ENCODE results near the gene DNAAF2.
"Not testable (repeated sequence)": the region's sequence is repeated elsewhere in the genome, so short reads cannot be mapped to it uniquely, and the experiment has no call there.

DNAAF2 gene, protein sequence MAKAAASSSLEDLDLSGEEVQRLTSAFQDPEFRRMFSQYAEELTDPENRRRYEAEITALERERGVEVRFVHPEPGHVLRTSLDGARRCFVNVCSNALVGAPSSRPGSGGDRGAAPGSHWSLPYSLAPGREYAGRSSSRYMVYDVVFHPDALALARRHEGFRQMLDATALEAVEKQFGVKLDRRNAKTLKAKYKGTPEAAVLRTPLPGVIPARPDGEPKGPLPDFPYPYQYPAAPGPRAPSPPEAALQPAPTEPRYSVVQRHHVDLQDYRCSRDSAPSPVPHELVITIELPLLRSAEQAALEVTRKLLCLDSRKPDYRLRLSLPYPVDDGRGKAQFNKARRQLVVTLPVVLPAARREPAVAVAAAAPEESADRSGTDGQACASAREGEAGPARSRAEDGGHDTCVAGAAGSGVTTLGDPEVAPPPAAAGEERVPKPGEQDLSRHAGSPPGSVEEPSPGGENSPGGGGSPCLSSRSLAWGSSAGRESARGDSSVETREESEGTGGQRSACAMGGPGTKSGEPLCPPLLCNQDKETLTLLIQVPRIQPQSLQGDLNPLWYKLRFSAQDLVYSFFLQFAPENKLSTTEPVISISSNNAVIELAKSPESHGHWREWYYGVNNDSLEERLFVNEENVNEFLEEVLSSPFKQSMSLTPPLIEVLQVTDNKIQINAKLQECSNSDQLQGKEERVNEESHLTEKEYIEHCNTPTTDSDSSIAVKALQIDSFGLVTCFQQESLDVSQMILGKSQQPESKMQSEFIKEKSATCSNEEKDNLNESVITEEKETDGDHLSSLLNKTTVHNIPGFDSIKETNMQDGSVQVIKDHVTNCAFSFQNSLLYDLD

DNA sequence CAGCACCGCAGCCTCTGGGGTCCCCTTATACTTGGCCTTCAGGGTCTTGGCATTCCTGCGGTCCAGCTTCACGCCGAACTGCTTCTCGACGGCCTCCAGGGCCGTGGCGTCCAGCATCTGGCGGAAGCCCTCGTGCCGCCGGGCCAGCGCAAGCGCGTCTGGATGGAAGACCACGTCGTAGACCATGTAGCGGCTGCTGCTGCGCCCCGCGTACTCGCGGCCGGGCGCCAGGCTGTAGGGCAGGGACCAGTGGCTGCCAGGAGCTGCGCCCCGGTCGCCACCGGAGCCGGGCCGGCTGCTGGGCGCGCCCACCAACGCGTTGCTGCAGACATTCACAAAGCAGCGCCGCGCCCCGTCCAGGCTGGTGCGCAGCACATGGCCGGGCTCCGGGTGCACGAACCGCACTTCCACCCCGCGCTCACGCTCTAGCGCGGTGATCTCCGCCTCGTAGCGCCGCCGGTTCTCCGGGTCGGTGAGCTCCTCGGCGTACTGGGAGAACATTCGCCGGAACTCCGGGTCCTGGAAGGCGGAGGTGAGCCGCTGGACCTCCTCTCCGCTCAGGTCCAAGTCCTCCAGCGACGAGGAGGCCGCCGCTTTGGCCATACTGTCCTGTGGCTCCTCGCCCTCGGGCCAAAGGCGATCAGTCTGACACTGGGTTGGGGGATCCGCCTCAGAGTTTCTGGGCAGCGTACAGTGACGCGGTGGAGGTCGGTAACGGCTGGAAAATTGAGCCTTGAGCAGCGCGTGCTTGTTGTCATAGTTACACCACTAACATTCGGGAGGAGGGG lies at the start of gene DNAAF2:
TSS of gene DNAAF2 (minus strand) at position 698 of the 788 bp plus-strand sequence. CDS start at position 603, 95 bp downstream.
- peak; percentile 69 for DNase-seq

DNA sequence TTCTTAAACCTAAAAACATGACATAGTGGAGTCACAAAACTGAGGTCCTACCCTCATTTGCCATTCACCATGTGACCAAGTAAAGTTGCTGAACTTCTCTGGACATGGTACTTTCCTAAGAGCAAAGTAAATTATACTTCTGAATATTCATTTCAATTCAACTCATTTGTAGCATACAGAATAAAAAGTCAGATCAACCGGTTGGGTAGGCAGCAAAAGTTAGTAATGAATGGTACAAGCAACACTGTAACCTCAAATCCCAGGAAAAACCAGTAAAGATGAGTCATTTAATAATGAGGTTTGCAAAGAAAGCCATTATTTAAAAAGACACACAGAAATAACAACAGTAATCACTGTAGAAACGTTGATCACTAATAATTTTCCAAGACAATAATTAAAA lies 44.2 kb upstream of the DNAAF2 start:
- peak; percentile 3 for DNase-seq

DNA sequence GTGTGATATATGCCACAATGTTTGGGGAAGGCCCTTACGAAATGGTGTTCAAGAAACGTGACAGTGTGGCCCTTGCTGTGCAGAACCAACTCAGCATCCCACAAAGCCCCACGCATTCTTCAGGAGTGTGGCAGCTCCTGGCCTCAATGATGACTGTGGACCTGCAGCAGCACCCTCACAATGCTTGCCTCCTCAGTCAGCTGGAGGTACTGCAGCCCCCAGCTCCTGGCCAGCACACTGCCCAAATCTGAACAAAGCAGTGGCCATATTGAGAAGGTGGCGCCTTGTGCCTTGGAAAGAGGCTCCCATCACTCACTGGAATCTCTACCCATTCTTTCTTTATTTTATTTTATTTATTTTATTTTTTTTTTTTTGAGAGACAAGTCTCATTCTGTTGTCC lies 42.6 kb upstream of the DNAAF2 start:
- DNase-seq, result no peak

DNA sequence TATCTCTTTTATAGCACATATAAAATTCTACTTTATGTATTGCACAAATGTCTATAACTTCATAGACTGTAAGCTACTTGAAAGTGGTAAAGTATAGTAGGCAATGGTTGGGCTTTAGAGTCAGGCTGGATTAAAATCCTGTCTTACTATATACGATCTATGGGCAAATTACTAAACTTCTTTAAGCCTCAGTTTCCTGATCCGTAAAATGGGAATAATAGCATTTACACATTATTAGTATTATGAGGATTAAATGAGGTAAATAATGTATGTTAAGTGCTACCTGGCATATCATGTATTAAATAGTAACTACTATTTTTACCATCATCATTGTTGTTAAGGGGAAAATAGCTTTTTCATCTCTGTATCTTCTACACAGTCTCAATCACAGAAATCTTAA lies 38.5 kb upstream of the DNAAF2 start:
- no peak for DNase-seq

DNA sequence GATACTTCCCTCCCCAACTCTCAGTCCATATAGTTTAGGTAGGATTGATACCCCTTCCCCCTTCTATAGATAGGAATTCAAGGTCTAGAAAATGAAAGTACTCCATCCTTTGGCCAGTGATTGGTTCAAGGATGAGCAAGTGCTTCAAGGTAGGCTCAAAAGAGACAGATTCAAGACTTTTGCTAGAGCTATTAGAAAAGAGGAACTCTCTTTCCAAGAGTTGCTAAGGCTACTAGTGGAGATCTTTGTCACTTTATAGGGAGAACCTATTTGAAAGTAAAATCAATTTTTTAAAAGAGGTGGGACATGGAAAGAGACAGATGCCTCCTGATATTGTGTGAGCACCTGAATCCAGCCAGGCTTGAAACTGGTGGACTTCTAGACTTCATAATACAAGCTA lies 35.4 kb upstream of the DNAAF2 start:
- no peak for DNase-seq

DNA sequence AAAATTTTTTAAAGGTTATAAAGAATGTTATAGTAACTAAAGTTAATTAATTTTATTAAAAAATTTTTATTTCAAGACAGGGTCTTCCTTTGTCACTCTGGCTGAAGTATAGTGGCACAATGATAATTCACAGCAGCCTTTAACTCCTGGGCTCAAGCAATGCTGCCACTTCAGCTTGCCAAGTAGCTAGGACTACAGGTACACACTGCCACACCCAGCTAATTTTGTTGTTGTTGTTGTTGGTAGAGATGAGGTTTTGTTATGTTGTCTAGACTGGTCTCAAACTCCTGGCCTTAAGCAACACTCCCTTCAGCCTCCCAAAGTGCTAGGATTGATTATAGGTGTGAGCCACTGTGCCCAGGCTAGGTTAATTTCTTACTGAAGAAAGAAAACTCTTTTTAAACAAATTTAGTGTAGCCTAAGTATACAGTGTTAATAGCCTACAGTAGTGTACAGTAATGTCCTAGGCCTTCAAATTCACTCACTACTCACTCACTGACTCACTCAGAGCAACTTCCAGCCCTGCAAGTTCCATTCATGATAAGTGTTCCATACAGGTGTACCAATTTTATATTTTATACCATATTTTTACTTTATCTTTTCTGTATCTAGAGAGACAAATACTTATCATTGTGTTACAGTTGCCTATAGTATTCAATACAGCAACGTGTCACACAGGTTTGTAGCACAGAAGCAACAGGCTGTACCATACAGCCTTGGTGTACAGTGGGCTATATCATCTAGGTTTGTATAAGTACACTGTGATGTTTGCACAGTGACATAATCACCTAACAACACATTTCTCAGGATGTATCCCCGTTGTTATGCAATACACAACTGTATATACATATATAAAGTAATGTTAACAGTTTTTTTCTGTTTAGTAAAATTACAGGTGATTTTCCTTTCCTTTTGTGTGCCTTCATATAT lies 24.7 kb upstream of the DNAAF2 start:
- no peak for DNase-seq

DNA sequence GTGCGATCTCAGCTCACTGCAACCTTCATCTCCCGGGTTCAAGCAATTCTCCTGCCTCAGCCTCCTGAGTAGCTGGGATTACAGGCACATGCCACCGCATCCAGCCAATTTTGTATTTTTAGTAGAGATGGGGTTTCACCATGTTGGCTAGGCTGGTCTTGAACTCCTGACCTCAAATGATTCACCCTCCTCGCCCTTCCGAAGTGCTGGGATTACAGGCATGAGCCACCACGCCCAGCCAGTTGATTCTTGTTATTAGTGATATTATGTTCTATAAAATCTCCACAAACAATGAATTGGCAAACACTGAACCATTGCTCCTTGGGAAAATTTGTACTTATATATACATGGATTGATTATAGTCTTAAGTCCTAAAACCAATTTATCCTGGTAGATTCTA lies 22.5 kb upstream of the DNAAF2 start:
- DNase-seq, result not testable (repeated sequence)

DNA sequence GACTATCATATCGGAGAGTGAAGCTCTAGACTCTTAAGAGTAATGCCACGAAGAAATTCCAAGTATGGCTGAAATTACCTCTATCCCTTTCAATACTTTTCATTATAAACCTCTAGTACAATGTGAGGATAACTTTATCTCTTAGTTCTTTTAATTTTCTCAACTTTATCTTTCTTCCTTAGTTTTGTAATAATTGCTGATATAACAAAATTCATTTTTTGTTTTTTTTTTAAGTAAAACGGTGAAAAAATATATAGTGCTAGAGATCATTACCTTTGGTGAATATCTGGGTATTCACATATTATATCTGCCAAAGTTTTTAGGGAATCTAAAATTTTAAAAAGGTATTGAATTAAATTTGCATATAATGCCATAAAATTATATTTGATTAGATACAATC lies 19.5 kb upstream of the DNAAF2 start:
- DNase-seq, result no peak

DNA sequence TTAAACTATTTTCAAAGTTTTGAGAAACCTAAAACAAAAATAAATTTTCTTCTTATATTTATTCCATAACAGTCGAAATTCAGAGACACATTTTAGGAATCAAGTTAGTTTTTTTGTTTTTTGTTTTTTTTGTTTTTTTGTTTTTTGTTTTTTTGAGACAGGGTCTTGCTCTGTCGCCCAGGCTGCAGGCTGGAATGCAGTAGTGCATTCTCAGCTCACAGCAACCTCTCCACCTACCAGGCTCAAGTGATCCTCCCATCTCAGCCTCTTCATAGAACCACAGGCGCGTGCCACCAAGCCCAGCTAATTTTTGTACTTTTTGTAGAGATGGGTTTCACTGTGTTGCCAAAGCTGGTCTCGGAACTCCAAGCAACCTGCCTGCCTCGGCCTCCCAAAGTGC lies 18.5 kb upstream of the DNAAF2 start:
- DNase-seq, result no peak

DNA sequence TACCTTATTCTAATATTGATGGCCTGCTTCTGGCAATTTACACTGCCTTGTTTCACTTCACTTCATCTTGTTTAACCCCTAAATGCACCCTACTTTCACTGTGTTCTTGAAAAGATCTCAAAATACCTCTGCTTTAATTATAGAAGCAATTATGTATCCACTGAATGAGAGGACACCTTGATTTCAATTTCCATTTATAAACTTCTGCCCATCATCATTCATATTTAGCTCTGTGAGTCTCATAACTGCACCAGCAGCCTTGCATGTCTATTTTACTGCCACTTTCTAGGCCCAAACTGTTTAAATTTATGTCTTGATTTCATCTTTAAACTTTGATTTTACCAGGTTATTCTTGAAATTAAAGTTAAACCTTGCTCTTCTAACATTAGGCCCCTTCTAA lies 7.1 kb upstream of the DNAAF2 start:
- DNase-seq, result no peak

DNA sequence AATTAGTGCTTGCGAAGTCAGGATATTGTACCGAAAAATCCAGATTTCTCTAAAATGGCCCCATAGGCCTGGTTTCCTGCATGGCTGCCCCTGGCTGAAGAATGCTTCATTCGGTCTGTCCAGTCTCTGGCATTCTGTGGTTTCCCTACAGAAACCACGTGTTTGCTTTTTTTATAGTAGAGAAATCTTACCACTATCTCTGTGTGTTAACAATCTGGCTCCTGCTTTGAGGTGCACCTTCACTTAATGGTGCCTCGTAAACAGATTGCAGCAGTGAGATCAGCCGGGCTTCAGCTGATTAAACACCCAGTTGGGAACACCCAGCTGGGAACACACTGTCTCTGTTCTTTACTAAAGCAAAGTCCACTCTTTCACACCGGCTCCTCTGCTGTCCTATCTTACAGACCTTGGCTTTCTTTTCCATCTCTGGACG lies 6.7 kb upstream of the DNAAF2 start:
- no peak for DNase-seq

DNA sequence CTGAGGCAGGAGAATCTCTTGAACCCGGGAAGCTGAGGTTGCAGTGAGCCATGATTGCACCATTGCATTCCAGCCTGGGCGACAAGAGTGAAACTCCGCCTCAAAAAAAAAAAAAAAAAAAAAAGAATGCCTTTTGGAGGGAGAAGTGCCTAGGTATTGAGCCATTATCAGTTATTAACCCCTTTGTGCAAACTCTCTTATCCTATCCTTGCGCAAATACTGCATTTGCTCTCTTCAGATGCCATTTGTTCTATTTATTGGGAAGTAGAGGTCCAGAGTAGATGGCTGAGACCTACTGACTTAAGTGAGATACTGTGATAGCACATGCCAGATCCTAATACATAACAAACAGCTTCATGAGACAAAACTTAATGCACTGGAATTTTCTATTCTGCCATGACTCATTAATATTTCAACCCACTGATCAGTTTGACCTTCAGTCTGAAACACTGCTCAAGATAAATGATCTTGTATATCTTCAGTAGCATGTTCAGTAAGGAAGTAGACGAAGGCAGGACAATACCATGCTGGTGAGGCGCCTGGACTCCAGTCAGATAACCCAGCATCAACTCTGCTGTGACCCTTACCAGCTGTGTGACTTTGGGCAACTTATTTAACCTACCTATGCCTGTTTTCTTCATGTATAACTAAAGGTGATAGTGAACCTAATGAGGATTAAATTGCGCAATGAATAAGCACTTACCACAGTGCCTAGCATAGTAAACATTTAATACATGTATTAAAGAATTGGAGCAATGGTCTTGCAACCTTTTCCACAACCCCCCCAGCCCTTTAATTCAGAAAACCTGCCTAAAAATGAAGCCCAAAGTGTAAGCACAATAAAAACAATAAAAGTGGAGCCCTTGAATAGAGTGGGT lies 5.7 kb upstream of the DNAAF2 start:
- DNase-seq, result no peak

DNA sequence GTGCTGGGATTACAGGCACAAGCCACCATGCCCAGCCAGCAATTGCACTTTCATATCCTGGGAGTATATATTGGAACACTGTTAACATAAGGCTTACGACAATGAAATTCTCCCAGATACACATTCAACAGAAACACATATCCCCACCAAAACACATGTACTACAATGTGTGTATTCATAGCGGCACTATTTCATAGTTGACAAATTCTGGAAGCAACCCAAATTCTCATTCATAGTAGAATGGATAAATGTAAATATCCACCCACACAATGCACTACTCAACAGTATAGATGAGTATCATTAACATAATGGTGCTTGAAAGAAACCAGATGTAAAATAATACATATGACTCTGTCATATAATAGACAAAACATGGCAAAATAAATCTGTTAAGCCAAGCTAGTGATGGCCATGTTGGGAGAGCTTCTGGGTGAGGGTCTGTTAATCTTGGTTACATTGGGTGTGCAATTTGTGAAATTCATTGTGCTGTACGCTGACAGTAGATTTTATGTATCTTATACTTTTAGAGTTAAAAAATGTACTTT lies 2.6 kb upstream of the DNAAF2 start:
- DNase-seq, result no peak

DNA sequence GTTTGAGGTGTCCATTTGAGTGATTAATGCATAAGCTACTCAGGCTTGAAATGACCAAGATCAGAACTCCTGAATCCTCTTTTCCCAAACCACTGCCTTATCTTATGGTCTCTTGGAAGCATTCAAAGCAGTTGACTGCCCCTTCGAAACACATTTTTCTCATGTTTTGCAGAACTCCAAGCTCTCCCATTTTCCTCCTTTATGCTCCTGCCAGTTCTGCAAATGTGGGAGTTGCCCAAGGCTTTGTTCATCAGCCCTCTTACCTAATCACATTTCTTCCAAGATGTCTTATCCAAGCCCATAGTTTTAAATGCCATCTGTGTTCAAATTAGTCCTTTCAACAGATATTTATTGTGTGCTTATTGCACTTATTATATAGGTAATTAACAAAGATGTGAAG lies 1.8 kb upstream of the DNAAF2 start:
- no peak for DNase-seq

DNA sequence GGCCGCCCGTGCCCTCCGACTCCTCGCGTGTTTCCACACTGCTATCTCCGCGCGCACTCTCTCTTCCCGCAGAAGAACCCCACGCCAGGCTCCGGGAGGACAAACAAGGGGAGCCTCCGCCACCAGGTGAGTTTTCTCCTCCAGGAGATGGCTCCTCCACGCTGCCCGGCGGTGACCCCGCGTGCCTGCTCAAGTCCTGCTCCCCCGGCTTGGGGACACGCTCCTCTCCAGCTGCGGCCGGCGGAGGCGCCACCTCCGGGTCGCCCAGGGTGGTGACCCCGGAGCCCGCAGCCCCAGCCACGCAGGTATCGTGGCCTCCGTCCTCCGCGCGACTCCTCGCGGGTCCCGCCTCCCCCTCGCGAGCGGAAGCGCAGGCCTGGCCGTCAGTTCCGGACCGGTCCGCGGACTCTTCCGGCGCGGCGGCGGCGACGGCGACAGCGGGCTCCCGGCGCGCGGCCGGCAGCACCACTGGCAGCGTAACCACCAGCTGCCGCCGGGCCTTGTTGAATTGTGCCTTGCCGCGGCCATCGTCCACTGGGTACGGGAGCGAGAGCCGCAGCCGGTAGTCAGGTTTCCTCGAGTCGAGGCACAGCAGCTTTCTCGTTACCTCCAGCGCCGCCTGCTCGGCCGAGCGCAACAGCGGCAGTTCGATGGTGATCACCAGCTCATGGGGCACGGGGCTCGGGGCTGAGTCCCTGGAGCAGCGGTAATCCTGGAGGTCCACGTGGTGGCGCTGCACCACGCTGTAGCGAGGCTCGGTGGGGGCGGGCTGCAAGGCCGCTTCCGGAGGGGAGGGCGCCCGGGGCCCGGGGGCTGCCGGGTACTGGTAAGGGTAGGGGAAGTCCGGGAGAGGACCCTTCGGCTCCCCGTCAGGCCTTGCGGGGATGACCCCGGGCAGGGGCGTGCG lies 1.2 kb downstream of the DNAAF2 start:
- DNase-seq, result peak; percentile 95

DNA sequence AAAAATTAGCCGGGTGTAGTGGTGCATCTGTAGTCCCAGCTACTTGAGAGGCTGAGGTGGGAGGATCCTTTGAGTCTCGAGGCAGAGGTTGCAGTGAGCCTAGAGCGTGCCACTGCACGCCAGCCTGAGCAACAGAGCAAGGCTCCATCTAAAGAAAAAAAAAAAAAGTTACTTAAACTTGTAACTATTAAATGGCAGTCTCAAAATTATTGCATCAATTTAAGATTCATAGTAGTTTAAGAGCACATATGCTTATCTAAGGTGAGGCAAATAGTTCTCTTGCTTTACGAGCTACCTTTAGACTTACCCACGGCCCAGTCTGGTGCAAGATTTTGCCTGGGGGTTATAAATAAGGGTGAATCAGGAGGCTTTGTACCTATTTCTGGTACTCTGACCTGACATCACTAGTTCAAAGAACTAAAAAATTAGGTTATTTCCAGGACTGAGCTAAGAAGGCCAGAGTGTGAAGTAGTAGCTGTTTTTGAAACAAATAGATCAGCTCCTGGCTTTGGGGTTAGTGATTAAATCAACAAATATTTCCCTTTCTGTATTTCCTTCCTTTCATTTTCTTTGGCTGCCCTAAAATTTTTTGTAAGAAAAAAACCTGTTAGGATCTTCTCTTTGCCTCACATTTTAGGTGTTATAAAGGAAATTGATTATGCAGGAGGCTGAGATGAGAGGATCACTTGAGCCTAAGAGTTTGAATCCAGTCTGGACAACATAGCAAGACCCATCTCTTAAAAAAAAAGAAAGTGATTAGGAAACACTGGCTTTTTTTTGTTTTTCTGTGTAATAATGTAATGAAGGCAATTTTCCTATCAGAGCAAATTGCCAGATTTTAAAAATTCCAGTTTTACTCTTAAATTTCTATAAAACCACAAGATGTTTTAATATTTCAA lies 10.9 kb downstream of the DNAAF2 start:
- no peak for DNase-seq

DNA sequence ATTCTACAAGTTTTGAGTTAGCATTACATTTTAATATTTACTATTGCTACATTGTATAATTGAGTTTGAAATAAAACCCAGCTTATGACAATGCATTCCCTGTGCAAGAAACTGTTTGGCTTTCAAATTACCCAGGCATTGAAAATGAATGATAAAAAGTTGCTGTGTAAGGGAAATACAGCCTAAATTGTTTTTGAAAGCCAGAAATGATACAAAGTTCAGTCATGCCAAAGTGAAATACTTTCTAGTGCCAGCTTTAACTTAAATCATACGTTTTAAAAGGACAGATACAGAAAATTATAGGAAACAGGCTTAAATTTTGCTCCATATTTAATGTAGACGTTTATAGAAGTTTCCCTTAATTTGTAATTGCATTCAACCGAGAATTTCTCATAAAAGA lies 11.7 kb downstream of the DNAAF2 start:
- DNase-seq, result no peak

DNA sequence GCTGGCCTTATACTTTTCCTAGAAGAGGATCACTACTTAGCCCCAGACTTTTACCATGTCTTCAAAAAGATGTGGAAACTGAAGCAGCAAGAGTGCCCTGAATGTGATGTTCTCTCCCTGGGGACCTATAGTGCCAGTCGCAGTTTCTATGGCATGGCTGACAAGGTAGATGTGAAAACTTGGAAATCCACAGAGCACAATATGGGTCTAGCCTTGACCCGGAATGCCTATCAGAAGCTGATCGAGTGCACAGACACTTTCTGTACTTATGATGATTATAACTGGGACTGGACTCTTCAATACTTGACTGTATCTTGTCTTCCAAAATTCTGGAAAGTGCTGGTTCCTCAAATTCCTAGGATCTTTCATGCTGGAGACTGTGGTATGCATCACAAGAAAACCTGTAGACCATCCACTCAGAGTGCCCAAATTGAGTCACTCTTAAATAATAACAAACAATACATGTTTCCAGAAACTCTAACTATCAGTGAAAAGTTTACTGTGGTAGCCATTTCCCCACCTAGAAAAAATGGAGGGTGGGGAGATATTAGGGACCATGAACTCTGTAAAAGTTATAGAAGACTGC lies 12.9 kb downstream of the DNAAF2 start:
- DNase-seq, result no peak

All from fibroblast of skin of right quadriceps (primary cell).